ENCODE results near the gene ZNF526.
A peak's percentile ranks its signal among the peaks of the same experiment; 100 is the strongest.

GRCh38 chr19:42242069-42242511, 22.0 kb downstream of the ZNF526 start:
- TF ChIP-seq, protein P1, sequence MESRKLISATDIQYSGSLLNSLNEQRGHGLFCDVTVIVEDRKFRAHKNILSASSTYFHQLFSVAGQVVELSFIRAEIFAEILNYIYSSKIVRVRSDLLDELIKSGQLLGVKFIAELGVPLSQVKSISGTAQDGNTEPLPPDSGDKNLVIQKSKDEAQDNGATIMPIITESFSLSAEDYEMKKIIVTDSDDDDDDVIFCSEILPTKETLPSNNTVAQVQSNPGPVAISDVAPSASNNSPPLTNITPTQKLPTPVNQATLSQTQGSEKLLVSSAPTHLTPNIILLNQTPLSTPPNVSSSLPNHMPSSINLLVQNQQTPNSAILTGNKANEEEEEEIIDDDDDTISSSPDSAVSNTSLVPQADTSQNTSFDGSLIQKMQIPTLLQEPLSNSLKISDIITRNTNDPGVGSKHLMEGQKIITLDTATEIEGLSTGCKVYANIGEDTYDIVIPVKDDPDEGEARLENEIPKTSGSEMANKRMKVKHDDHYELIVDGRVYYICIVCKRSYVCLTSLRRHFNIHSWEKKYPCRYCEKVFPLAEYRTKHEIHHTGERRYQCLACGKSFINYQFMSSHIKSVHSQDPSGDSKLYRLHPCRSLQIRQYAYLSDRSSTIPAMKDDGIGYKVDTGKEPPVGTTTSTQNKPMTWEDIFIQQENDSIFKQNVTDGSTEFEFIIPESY (IDR thresholded peaks at IDR 0.05; ENCODE audit: extremely low read depth, insufficient replicate concordance, low read length), result no peak
- no peak for TF ChIP-seq CTCF (IDR thresholded peaks at IDR 0.05 in 2 of 3, conservative IDR thresholded peaks at IDR 0.05 in 1 of 3; ENCODE audit: borderline replicate concordance in 1 of 3, insufficient read depth in 1 of 3, low read depth in 2 of 3, low read length in 2 of 3)
- no peak for TF ChIP-seq EZH2phosphoT487 (IDR thresholded peaks at IDR 0.05; ENCODE audit: borderline replicate concordance)
- no peak for TF ChIP-seq POLR2A (IDR thresholded peaks at IDR 0.05; ENCODE audit: borderline replicate concordance, extremely low read depth, insufficient read depth, insufficient read length)
- no peak for TF ChIP-seq EZH2 (IDR thresholded peaks at IDR 0.05)
- peak; percentile 100 for TF ChIP-seq ZFX (IDR thresholded peaks at IDR 0.05)
- TF ChIP-seq REST (IDR thresholded peaks at IDR 0.05; ENCODE audit: low read depth), result no peak
